Heart left ventricle (tissue), 13 donors: ENCODE data around the gene ACAA1.

Source experiments
- POLR2A ChIP-seq, 2 donors: fragments of 450-650 bp; IDR thresholded peaks; one replicate each; pipeline ENCODE4 v1.6.1; 2017; ENCODE audit warnings: antibody characterized with exemption in 2 of 2, mild to moderate bottlenecking in 2 of 2, moderate library complexity in 2 of 2
- TF ChIP-seq, protein P1 (sequence below), 12 donors: fragments of 200-600 bp; sonication (generic) in 4 of 12; IDR thresholded peaks; one replicate each; pipeline versions ENCODE4 v1.5.0 to v1.8.0; 2018 to 2022; ENCODE audit warnings: antibody characterized with exemption in 12 of 12, mild to moderate bottlenecking in 5 of 12
- donor health status: ischemic (EF 13 %, LVEDD 7.1; RV severe dilation, severe dysfunction).
- donor health status: DM: no; HTN: yes; CAD: no.
- donor health status: DM: no; HTN: no; CAD: no.
- donor health status: ischemic (EF 25% LVEDD 6.9; RV normal size, moderate dysfunction).
- donor health status: ischemic (EF 25% LVEDD 5.7; RV mildly dilated, moderate dysfunction).
- donor health status: ischemic (EF 35%, LVEDD 5.7; RV mildly dilated, moderate dysfunction).
- donor health status: nonischemic (EF 11% LVEDD 7.7; RV severe dilation, severe dysfunction).
- donor health status: DM: yes; HTN: yes; CAD: no.
- donor health status: PGD.
- donor health status: ischemic (EF 29% LVEDD 5.4; RV normal size, mild dysfunction).
- donor health status: nonischemic (EF 23%, LVEDD 6.1; RV moderate dilation, normal function).

DNA sequence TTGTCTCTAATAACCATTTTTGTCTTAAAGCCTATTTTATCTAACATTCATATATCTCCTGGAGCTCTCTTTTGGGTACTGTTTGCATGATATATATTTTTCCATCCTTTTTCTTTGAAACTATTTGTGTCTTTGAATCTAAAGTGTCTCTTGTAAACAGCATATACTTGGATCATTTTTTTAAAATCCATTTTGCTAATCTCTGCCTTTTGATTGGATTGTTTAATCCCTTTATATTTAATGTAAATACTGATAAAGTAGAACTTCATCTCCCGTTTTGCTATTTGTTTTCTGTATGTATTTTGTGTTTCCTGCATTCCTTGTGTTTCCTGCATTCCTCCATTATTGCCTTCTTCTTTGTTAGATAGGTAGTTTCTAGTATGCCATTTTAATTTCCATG is 31.4 kb downstream of the ACAA1 start:
- TF ChIP-seq, protein P1, sequence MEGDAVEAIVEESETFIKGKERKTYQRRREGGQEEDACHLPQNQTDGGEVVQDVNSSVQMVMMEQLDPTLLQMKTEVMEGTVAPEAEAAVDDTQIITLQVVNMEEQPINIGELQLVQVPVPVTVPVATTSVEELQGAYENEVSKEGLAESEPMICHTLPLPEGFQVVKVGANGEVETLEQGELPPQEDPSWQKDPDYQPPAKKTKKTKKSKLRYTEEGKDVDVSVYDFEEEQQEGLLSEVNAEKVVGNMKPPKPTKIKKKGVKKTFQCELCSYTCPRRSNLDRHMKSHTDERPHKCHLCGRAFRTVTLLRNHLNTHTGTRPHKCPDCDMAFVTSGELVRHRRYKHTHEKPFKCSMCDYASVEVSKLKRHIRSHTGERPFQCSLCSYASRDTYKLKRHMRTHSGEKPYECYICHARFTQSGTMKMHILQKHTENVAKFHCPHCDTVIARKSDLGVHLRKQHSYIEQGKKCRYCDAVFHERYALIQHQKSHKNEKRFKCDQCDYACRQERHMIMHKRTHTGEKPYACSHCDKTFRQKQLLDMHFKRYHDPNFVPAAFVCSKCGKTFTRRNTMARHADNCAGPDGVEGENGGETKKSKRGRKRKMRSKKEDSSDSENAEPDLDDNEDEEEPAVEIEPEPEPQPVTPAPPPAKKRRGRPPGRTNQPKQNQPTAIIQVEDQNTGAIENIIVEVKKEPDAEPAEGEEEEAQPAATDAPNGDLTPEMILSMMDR (IDR thresholded peaks at IDR 0.05): no peak
- no peak for TF ChIP-seq POLR2A (IDR thresholded peaks at IDR 0.05)
